Sigmoid colon (tissue), 7 donors: ENCODE measurements around the gene PDE1A. TPM values are rescaled to one million over a fixed set of nuclear protein-coding genes. Genes with fewer than 3 reads are reported as not detected.
"Not testable (repeated sequence)": the region's sequence is repeated elsewhere in the genome, so short reads cannot be mapped to it uniquely, and the experiment has no call there.

ENCODE experiments used
- DNase-seq: peaks from one replicate; pipeline ENCODE4 v3.0.0-alpha.2; 2019
- H3K27ac ChIP-seq, 4 donors: fragments of 200-600 bp; sonication (generic); one replicate each; pipeline ENCODE4 v1.5.1; 2016 to 2019; ENCODE audit warnings: mild to moderate bottlenecking in 1 of 4
- H3K27me3 ChIP-seq, 3 donors: fragments of 200-600 bp; sonication (generic); one replicate each; pipeline ENCODE4 v1.5.1; 2019; ENCODE audit warnings: mild to moderate bottlenecking in 1 of 3
- H3K36me3 ChIP-seq, 4 donors: fragments of 200-600 bp; sonication (generic); one replicate each; pipeline ENCODE4 v1.5.1; 2016 to 2019
- H3K4me1 ChIP-seq, 4 donors: fragments of 200-600 bp; sonication (generic); one replicate each; pipeline ENCODE4 v1.5.1; 2017 to 2019
- H3K4me3 ChIP-seq, 4 donors: fragments of 200-600 bp; sonication (generic); one replicate each; pipeline ENCODE4 v1.5.1; 2017 to 2019; ENCODE audit warnings: mild to moderate bottlenecking in 2 of 4, moderate library complexity in 1 of 4
- H3K9me3 ChIP-seq, 4 donors: fragments of 200-600 bp in 3 of 4; sonication (generic) in 3 of 4; one replicate each; pipeline versions ENCODE4 v1.5.1 to v1.6.1; 2013 to 2019
- CTCF ChIP-seq, 4 experiments: fragments of 450-650 bp in 3 of 4; fragments of 200-600 bp in 1 of 4; IDR thresholded peaks; one replicate each; pipeline ENCODE4 v1.5.1; 2016 to 2019; ENCODE audit warnings: antibody characterized with exemption in 4 of 4, mild to moderate bottlenecking in 3 of 4, moderate library complexity in 2 of 4
- EP300 ChIP-seq, 4 donors: sonication (generic); formaldehyde crosslinking; IDR thresholded peaks; one replicate each; pipeline ENCODE4 v1.6.1; 2017; ENCODE audit warnings: antibody characterized with exemption in 4 of 4
- POLR2A ChIP-seq, 2 donors: fragments of 450-650 bp; IDR thresholded peaks; one replicate each; pipeline ENCODE4 v1.6.1; 2016; ENCODE audit warnings: antibody characterized with exemption in 2 of 2, mild to moderate bottlenecking in 2 of 2, moderate library complexity in 2 of 2
- POLR2AphosphoS5 ChIP-seq, 4 donors: sonication (generic); formaldehyde crosslinking; IDR thresholded peaks; one replicate each; pipeline ENCODE4 v1.6.1; 2017; ENCODE audit warnings: antibody characterized with exemption in 4 of 4
- WGBS, 2 donors: extraction: QIAGEN DNeasy Blood & Tissue Kit; methylation state at CpG; one replicate each; pipeline ENCODE4 v1.1.7; 2013; 5-methylcytosine and 5-hydroxymethylcytosine counted together
- intact Hi-C: fragments of 100-400 bp; cut with DNase I; formaldehyde crosslinking; loops from one replicate; pipeline ENCODE4 v1.15.1; 2023
- polyA plus RNA-seq, 3 donors: library from polyadenylated mRNA; stranded (reverse); fragments of 200-250 nt; gene quantifications; one replicate each; pipeline ENCODE4 v1.2.3, GENCODE V29; 2013
- total RNA-seq, 4 donors: library from RNA; depleted of rRNA; stranded (reverse); fragments of >200 nt; gene quantifications; one replicate each; pipeline ENCODE4 v1.1.0, GENCODE V29; 2016
- donor health status: healthy with polysubstance abuse.
- donor health status: Bipolar disorder and iron deficiency.
- donor health status: healthy.

Gene PDE1A
- total and polyA plus RNA-seq, 7 donors: 0.69 to 37.1 (median 17.2) TPM

GRCh38 chr2:182291296-182291695, 135.5 kb downstream of the PDE1A start:
- TF ChIP-seq CTCF (IDR thresholded peaks at IDR 0.05) (no peak), EP300 (IDR thresholded peaks at IDR 0.05) (no peak), POLR2A (IDR thresholded peaks at IDR 0.05) (no peak), POLR2AphosphoS5 (IDR thresholded peaks at IDR 0.05) (no peak)
- Histone ChIP-seq H3K9me3 (no peaks in the 10 kb centered on the region), H3K27ac (no peak overlapping the region), H3K4me3 (no peak overlapping the region), H3K4me1 (no peaks in the 10 kb centered on the region), H3K27me3 (no peaks in the 10 kb centered on the region), H3K36me3 (no peaks in the 10 kb centered on the region)
- intact Hi-C loops: no loop called here
- no peak for DNase-seq
- 39 to 63% methylated on average over 1 of the region's 1 CpG for WGBS, 2 donors

- no peak for TF ChIP-seq EP300 (IDR thresholded peaks at IDR 0.05)
- TF ChIP-seq POLR2AphosphoS5 (IDR thresholded peaks at IDR 0.05): no peak
- TF ChIP-seq CTCF (IDR thresholded peaks at IDR 0.05): no peak
- no peak for TF ChIP-seq POLR2A (IDR thresholded peaks at IDR 0.05)
- 58 to 79% methylated on average over 3 of the region's 3 CpGs for WGBS, 2 donors
- no peak for DNase-seq
- H3K9me3 ChIP-seq: no peaks in the 10 kb centered on the region
- no peak overlapping the region for H3K4me3 ChIP-seq
- intact Hi-C loops: no loop called here
- no peak overlapping the region for H3K27ac ChIP-seq
- no peaks in the 10 kb centered on the region for H3K27me3 ChIP-seq
- no peaks in the 10 kb centered on the region for H3K4me1 ChIP-seq
- H3K36me3 ChIP-seq: no peaks in the 10 kb centered on the region
Measured at GRCh38 chr2:182283512-182283911, 143.3 kb downstream of the PDE1A start.

- intact Hi-C loops: no loop called here
- no peak overlapping the region for H3K27ac ChIP-seq
- no peaks in the 10 kb centered on the region for H3K4me1 ChIP-seq
- H3K27me3 ChIP-seq: no peaks in the 10 kb centered on the region
- 69 to 75% methylated on average over 3 of the region's 3 CpGs for WGBS, 2 donors
- peaks cover 0 to 6% (median 4%) of the 10 kb centered on the region in 4 donors for H3K9me3 ChIP-seq
- DNase-seq: no peak
- H3K36me3 ChIP-seq: no peaks in the 10 kb centered on the region
- TF ChIP-seq POLR2A (IDR thresholded peaks at IDR 0.05): no peak
- no peak for TF ChIP-seq EP300 (IDR thresholded peaks at IDR 0.05)
- TF ChIP-seq CTCF (IDR thresholded peaks at IDR 0.05): no peak
- no peak for TF ChIP-seq POLR2AphosphoS5 (IDR thresholded peaks at IDR 0.05)
- H3K4me3 ChIP-seq: no peak overlapping the region
Measured at GRCh38 chr2:182281276-182281675, 145.6 kb downstream of the PDE1A start.

GRCh38 chr2:182280118-182280517, 146.7 kb downstream of the PDE1A start:
- Histone ChIP-seq H3K36me3 (no peaks in the 10 kb centered on the region), H3K9me3 (peaks cover 0 to 6% (median 4%) of the 10 kb centered on the region in 4 donors), H3K27ac (no peak overlapping the region), H3K27me3 (no peaks in the 10 kb centered on the region), H3K4me3 (no peak overlapping the region), H3K4me1 (no peaks in the 10 kb centered on the region)
- DNase-seq: no peak
- TF ChIP-seq POLR2AphosphoS5 (IDR thresholded peaks at IDR 0.05) (no peak), POLR2A (IDR thresholded peaks at IDR 0.05) (no peak), EP300 (IDR thresholded peaks at IDR 0.05) (no peak), CTCF (IDR thresholded peaks at IDR 0.05) (no peak)
- intact Hi-C loops: no loop called here

- DNase-seq, H3K4me3 ChIP-seq, H3K4me1 ChIP-seq, H3K27ac ChIP-seq, H3K36me3 ChIP-seq, H3K27me3 ChIP-seq, H3K9me3 ChIP-seq, intact Hi-C loops: not testable (repeated sequence)
- WGBS, 2 donors: 82 to 86% methylated on average over 6 of the region's 6 CpGs
Measured at GRCh38 chr2:182276662-182277061, 150.2 kb downstream of the PDE1A start.
